GM13976 (cell line): Measurements from ENCODE around the gene ATP2B2.

Source experiments
- DNase-seq: peaks from one replicate; pipeline ENCODE4 v3.0.0; 2012; ENCODE audit warnings: low spot score
- in situ Hi-C: fragments of 300-500 bp; cut with MboI; formaldehyde crosslinking; loops from one replicate; pipeline ENCODE4 v1.12.0; 2022; ENCODE audit warnings: low sequenced_read_pairs, mixed read lengths, inconsistent platforms; ENCODE audit not compliant: unreplicated experiment
- TF ChIP-seq, protein P1 (sequence below): IDR thresholded peaks from 2 replicates; pipeline ENCODE4 v1.5.1; 2012; ENCODE audit warnings: borderline replicate concordance, mild to moderate bottlenecking; ENCODE audit not compliant: insufficient read depth; ENCODE audit errors: extremely low read depth, missing control alignments, control extremely low read depth

ATP2B2 gene

DNA sequence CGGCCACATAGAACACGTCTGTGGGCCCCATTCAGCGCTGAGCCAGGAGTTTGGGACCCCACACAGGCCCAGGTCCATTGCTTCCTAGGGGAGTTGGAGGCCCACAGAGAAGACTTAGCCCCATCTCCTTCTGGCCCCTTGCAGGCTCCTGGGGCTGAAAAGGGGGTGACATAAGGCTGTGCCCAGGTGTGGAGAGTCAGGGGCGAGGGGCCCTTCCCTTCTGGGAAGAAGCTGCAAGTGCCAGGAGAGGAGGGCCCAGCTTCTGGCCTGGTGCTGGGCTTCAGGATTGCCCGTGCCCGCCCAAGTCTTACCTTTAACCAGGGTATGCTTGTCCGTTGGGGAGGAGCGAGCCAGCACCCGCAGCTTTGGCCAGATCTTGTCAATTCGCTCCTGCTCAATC, 155.6 kb downstream of the ATP2B2 start:
- no peak for DNase-seq
- TF ChIP-seq, protein P1, sequence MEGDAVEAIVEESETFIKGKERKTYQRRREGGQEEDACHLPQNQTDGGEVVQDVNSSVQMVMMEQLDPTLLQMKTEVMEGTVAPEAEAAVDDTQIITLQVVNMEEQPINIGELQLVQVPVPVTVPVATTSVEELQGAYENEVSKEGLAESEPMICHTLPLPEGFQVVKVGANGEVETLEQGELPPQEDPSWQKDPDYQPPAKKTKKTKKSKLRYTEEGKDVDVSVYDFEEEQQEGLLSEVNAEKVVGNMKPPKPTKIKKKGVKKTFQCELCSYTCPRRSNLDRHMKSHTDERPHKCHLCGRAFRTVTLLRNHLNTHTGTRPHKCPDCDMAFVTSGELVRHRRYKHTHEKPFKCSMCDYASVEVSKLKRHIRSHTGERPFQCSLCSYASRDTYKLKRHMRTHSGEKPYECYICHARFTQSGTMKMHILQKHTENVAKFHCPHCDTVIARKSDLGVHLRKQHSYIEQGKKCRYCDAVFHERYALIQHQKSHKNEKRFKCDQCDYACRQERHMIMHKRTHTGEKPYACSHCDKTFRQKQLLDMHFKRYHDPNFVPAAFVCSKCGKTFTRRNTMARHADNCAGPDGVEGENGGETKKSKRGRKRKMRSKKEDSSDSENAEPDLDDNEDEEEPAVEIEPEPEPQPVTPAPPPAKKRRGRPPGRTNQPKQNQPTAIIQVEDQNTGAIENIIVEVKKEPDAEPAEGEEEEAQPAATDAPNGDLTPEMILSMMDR, result no peak
- in situ Hi-C loops, result loop anchor here (25.0 kb wide), 1 partner anchor 388 kb away; no protein-coding TSS in a partner anchor

DNA sequence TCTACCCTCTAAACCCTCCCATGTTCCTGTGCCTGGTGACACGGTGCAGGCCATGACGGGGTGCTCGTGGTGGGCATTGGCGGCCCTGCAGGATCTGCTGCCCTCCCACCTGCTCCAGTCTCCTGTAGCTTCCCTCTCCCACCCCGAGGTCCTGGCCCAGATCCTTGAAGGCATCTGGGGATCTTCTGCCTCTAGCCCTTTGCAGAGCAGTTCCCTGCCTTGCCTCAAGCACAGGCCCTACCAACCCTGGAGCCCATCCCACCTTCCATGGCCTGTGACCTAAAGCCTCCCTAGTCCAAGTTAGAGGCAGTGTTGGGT, 157.0 kb downstream of the ATP2B2 start:
- TF ChIP-seq, protein P1, result no peak
- in situ Hi-C loops, result no loop called here
- no peak for DNase-seq

DNA sequence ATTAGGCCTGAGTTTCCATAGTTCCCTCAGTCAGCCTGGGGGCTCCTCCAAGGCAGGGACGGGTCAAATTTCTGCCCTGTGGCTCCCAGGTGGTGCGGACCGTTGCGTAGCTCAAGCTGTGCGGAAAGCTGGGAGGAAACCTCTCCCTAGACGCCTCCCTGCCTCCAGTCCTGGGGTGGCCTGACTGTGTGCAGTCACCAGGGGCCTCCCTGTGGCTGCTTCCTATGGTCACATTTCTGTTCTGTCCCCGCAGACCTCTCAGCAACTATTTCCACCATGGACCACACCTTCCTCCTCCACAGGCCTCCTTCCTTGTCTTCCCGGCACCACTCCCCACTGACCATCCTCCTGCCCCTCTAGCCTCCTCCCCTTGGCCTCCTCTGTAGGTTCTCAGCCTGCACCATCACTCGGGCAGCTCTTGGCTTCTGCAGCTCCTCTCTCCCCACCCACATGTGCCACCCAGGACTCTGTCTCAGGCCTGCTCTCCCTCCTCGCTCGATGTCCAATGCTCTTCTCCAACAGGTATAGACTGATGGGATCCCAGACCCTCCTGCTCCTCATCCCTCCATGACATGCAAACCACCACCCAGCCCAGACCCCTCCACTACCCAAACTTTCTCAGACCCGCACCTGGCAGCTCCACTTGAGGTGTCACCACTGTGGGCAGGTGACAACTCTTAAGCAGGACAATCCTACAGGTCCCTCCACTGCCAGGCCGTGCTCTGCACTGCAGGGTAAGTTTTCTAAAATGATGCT, 157.6 kb downstream of the ATP2B2 start:
- no peak for DNase-seq
- TF ChIP-seq, protein P1, result no peak
- in situ Hi-C loops, result no loop called here

DNA sequence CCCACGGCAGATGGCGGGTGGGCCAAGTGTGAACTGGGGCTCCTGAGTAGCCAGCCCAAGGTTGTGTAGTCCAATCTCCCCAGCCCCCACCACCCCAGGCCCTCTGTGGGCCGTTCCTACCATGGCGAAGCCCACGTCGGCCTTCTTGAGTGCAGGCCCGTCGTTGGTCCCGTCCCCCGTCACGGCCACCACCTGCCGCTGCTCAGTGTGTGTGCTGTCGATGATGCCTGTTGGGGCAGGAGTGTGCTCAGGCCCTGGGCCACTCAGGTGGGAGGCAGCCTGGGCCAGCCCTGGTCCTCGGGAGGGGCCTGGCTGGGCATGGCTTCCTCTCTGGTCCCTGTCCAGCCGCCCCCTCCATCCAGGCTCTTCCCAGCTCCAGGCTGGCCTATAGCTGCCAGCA, 159.5 kb downstream of the ATP2B2 start:
- DNase-seq, result no peak
- TF ChIP-seq, protein P1, result no peak
- in situ Hi-C loops, result no loop called here

DNA sequence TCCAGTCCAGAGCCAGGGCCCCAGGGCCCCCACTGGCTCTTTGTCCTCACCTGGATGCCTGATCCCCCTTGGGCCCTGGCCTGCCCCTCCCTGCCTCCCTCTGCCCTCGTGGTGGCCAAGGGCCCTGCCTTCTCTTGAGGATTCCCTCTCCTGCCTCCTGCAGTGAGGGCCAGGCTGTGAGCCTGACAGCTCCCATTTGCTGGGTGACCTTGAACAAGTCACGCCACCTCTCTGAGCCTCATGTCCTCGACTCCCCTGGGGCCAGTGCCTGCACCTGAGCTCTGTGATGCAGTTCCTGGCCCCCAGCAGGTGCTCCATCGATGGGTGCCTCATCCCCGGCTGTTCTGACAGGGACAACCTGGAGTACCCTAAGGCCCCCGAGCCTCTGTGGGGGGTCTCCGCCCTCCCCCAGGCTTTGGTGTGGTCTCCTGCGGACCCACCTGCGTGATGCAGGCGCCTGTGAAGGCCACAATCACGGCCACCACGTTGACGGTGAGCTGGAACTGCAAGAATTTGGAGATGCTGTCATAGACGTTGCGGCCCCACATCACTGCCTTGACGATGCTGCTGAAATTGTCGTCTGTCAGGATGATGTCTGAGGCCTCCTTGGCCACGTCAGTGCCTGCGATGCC, 160.3 kb downstream of the ATP2B2 start:
- TF ChIP-seq, protein P1, result no peak
- in situ Hi-C loops, result no loop called here
- DNase-seq, result no peak

DNA sequence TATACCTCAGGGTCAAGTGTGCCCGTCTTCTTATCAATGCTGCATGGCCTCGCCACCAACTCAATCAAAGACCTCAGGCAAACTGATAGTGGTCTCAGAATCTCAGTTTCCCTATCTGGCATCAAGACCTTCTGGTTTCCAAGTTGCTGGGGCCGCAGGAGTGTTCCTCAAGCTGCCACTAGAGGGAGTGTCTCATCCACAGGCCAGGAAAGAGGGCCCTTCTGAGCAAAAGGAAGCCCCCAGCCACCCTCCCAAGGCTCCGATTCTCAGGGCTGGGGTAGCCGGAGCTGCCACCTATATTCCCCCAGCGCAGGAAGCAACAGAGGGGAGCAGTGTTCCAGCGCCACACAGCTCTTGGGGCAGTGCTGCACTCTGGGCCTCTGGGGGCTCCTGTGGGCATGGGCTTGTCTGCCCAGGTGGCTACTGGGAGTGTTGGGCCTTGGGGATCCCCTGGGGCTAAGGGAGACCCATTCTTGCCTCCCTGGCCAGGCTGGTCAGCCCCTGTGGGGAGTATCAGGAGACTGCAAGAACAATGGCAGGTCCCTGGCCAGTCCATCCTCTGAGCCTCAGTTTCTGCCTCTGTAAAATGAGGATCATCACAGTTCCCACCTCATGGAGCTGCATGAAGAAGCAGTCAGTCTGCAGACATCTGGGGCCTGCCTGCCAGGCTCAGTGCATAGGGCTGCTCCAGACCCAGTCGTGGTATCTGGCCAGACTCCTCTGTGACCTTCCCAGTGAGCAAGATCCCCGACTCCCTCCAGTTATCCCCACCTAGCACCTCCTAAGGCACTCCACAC, 161.0 kb downstream of the ATP2B2 start:
- peak; percentile 86 for DNase-seq
- in situ Hi-C loops, result no loop called here
- TF ChIP-seq, protein P1, result peak; percentile 87
